Spleen (tissue), 11 donors: ENCODE data around the gene DNAL4. TPM values are rescaled to one million over a fixed set of nuclear protein-coding genes. Genes with fewer than 3 reads are reported as not detected.

ENCODE experiments used
- DNase-seq: peaks from one replicate; pipeline ENCODE4 v3.0.0-alpha.2; 2020
- H3K27ac ChIP-seq, 8 donors: fragments of 200-600 bp; sonication (generic) in 7 of 8; 1 replicate in 4 of 8; 2 replicates in 4 of 8; pipeline versions ENCODE4 v1.5.0 to v1.8.0; 2016 to 2021; ENCODE audit warnings: inconsistent platforms in 4 of 8, mild to moderate bottlenecking in 4 of 8, moderate library complexity in 1 of 8
- H3K27me3 ChIP-seq, 7 donors: fragments of 200-600 bp; sonication (generic) in 6 of 7; replicated peaks in 1 of 7; 1 replicate in 4 of 7; 2 replicates in 3 of 7; pipeline versions ENCODE4 v1.5.0 to v1.8.0; 2016 to 2021; ENCODE audit warnings: inconsistent platforms in 3 of 7, mild to moderate bottlenecking in 1 of 7
- H3K36me3 ChIP-seq, 6 donors: fragments of 200-600 bp; sonication (generic) in 5 of 6; 1 replicate in 4 of 6; 2 replicates in 2 of 6; pipeline versions ENCODE4 v1.5.0 to v1.8.0; 2016 to 2021; ENCODE audit warnings: inconsistent platforms in 2 of 6
- H3K4me1 ChIP-seq, 6 donors: fragments of 200-600 bp; sonication (generic) in 5 of 6; 1 replicate in 3 of 6; 2 replicates in 3 of 6; pipeline versions ENCODE4 v1.5.0 to v1.8.0; 2016 to 2021; ENCODE audit warnings: inconsistent platforms in 3 of 6
- H3K4me3 ChIP-seq, 8 donors: fragments of 200-600 bp; sonication (generic) in 7 of 8; 1 replicate in 4 of 8; 2 replicates in 4 of 8; pipeline versions ENCODE4 v1.5.0 to v1.8.0; 2016 to 2021; ENCODE audit warnings: inconsistent platforms in 4 of 8, mild to moderate bottlenecking in 4 of 8, moderate library complexity in 2 of 8
- H3K9me3 ChIP-seq, 8 donors: fragments of 200-600 bp; sonication (generic) in 7 of 8; 1 replicate in 4 of 8; 2 replicates in 4 of 8; pipeline versions ENCODE4 v1.5.0 to v1.8.0; 2016 to 2021; ENCODE audit warnings: inconsistent platforms in 4 of 8
- CTCF ChIP-seq, 11 experiments: fragments of 200-600 bp in 7 of 11; fragments of 450-650 bp in 4 of 11; sonication (generic) in 4 of 11; IDR thresholded peaks in 8 of 11; conservative IDR thresholded peaks in 3 of 11; 1 replicate in 7 of 11; 2 replicates in 4 of 11; pipeline versions ENCODE4 v1.4.0 to v1.8.0; 2016 to 2021; ENCODE audit warnings: antibody characterized with exemption in 11 of 11, inconsistent platforms in 4 of 11, mild to moderate bottlenecking in 1 of 11
- POLR2A ChIP-seq, 3 donors: fragments of 450-650 bp; IDR thresholded peaks; one replicate each; pipeline ENCODE4 v1.5.1; 2017; ENCODE audit warnings: antibody characterized with exemption in 3 of 3, mild to moderate bottlenecking in 1 of 3
- POLR2AphosphoS5 ChIP-seq, 3 donors: sonication (generic); formaldehyde crosslinking; IDR thresholded peaks; one replicate each; pipeline ENCODE4 v1.5.1; 2017; ENCODE audit warnings: antibody characterized with exemption in 3 of 3
- WGBS, 5 donors: extraction: QIAGEN DNeasy Blood & Tissue Kit in 3 of 5; methylation state at CpG; one replicate each; pipeline versions ENCODE4 v1.1.5 to v1.1.7; 2013 to 2018; 5-methylcytosine and 5-hydroxymethylcytosine counted together
- intact Hi-C: fragments of 100-400 bp; cut with DNase I; formaldehyde crosslinking; loops from one replicate; pipeline ENCODE4 v1.15.0; 2023; ENCODE audit warnings: low total_unique reads
- polyA plus RNA-seq, 3 donors: library from polyadenylated mRNA; stranded (reverse); fragments of 200-250 nt; gene quantifications; one replicate each; pipeline ENCODE4 v1.2.1, GENCODE V29; 2013
- total RNA-seq, 7 donors: library from RNA; depleted of rRNA in 3 of 7; stranded (reverse); fragments of >200 nt in 3 of 7; fragmentation: NEBNext Ultra II Directional in 4 of 7; extraction: Animal tissue kit (Norgen Biotek cat#: 25700) in 4 of 7; gene quantifications; one replicate each; pipeline versions ENCODE4 v1.1.0 to v1.2.1, GENCODE V29; 2016 to 2021
- donor health status: healthy with polysubstance abuse.
- donor health status: DM: no; HTN: no; CAD: no; lungs with moderate emphysema.
- donor health status: DM: no; HTN: no; CAD: no.
- donor health status: Bipolar disorder and iron deficiency.
- donor health status: healthy.
- donor health status: DM: no; HTN: no; CAD: no.
- donor health status: DM: yes; HTN: yes; CAD: no.

Gene DNAL4
- total and polyA plus RNA-seq, 10 donors, result 8.6 to 17.6 (median 12.5) TPM

GRCh38 chr22:38784035-38784434 lies 9.9 kb downstream of the DNAL4 start:
- Histone ChIP-seq H3K9me3 (no peaks in the 10 kb centered on the region), H3K27me3 (no peaks in the 10 kb centered on the region), H3K27ac (no peak overlapping the region), H3K4me3 (no peak overlapping the region), H3K36me3 (peaks cover 0 to 34% (median 10%) of the 10 kb centered on the region in 6 donors), H3K4me1 (peaks cover 14 to 42% (median 29%) of the 10 kb centered on the region in 6 donors)
- intact Hi-C loops, result loop anchor here (5.0 kb wide), 1 partner anchor 73 kb away; no protein-coding TSS in a partner anchor
- TF ChIP-seq POLR2AphosphoS5 (IDR thresholded peaks at IDR 0.05), result no peak
- no peak for TF ChIP-seq POLR2A (IDR thresholded peaks at IDR 0.05)
- TF ChIP-seq CTCF (IDR thresholded peaks at IDR 0.05 in 8 of 11, conservative IDR thresholded peaks at IDR 0.05 in 3 of 11), result no peak
- WGBS, 5 donors, result 92 to 98% (median 95%) methylated on average over 15 of the region's 15 CpGs
- DNase-seq, result no peak

- H3K4me1 ChIP-seq, result peaks cover 10 to 33% (median 23%) of the 10 kb centered on the region in 6 donors
- DNase-seq, result no peak
- H3K4me3 ChIP-seq, result no peak overlapping the region
- TF ChIP-seq CTCF (IDR thresholded peaks at IDR 0.05 in 8 of 11, conservative IDR thresholded peaks at IDR 0.05 in 3 of 11), result no peak
- no peak for TF ChIP-seq POLR2A (IDR thresholded peaks at IDR 0.05)
- peak overlapping the region in 2 of 8 donors; percentile 31 to 50 for H3K27ac ChIP-seq
- H3K9me3 ChIP-seq, result no peaks in the 10 kb centered on the region
- H3K36me3 ChIP-seq, result peaks cover 0 to 43% (median 12%) of the 10 kb centered on the region in 6 donors
- intact Hi-C loops, result loop anchor here (5.0 kb wide), 1 partner anchor 74 kb away; no protein-coding TSS in a partner anchor
- no peaks in the 10 kb centered on the region for H3K27me3 ChIP-seq
- WGBS, 5 donors, result 48 to 63% (median 53%) methylated on average over 13 to 14 of the region's 14 CpGs
Observed at GRCh38 chr22:38783095-38783615, 10.8 kb downstream of the DNAL4 start.

GRCh38 chr22:38782402-38783094 lies 11.4 kb downstream of the DNAL4 start:
- DNase-seq, result no peak

More at GRCh38 chr22:38782402-38783094, 11.4 kb downstream of the DNAL4 start:
- no peaks in the 10 kb centered on the region for H3K27me3 ChIP-seq
- H3K27ac ChIP-seq, result peak overlapping the region in 2 of 8 donors; percentile 31 to 50
- TF ChIP-seq POLR2A (IDR thresholded peaks at IDR 0.05) (no peak), CTCF (IDR thresholded peaks at IDR 0.05 in 8 of 11, conservative IDR thresholded peaks at IDR 0.05 in 3 of 11) (no peak), POLR2AphosphoS5 (IDR thresholded peaks at IDR 0.05) (no peak)
- H3K36me3 ChIP-seq, result peaks cover 0 to 43% (median 12%) of the 10 kb centered on the region in 6 donors
- no peaks in the 10 kb centered on the region for H3K9me3 ChIP-seq
- H3K4me1 ChIP-seq, result peaks cover 6 to 27% (median 17%) of the 10 kb centered on the region in 6 donors
- H3K4me3 ChIP-seq, result no peak overlapping the region
- WGBS, 5 donors, result 49 to 60% (median 56%) methylated on average over 13 of the region's 13 CpGs
- intact Hi-C loops, result loop anchor here (5.0 kb wide), 1 partner anchor 75 kb away; no protein-coding TSS in a partner anchor
